ENCODE data around the gene GCK.

DNA sequence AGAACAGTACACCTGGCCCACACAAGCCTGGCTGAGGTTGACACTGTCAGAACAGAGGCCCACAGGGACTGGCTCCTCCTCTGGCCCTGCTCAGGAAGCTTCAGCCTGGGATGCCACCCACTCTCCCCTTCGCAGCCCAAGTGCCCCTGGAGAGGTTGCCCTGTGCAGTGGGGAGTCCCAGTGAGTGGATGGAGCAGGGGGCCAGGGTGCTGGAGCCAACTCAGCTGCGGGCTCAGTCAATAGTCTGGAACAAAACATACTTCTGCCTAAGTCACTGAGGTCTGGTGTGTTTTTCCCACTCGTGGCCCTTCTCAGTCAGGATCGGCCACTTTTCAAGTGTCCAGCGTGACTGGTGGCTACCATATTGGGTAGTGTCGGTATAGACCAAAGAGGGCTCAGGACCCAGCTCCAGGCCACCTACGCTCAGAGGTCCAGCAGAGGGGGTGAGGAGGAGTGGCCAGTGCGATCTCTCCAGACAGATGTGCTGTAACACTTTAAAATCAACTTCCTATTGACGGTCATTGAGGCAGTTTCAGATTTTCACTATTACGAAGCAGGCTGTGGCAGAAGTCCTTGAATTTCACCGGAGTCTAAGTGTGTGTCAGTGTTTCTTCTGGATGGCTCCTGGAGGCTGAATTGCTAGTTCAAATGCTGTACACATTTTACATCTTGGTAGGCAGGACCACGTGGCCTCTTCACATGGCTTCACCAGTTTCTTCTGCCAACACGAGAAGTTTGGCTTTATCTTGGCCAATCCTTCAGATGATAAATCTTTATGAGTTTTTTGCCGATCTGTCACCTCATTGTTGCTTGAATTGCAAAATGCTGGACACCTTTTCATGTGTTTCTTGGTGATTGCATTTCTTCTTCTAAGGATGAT, 994 bp upstream of the GCK start:
- TF ChIP-seq, protein P1, sequence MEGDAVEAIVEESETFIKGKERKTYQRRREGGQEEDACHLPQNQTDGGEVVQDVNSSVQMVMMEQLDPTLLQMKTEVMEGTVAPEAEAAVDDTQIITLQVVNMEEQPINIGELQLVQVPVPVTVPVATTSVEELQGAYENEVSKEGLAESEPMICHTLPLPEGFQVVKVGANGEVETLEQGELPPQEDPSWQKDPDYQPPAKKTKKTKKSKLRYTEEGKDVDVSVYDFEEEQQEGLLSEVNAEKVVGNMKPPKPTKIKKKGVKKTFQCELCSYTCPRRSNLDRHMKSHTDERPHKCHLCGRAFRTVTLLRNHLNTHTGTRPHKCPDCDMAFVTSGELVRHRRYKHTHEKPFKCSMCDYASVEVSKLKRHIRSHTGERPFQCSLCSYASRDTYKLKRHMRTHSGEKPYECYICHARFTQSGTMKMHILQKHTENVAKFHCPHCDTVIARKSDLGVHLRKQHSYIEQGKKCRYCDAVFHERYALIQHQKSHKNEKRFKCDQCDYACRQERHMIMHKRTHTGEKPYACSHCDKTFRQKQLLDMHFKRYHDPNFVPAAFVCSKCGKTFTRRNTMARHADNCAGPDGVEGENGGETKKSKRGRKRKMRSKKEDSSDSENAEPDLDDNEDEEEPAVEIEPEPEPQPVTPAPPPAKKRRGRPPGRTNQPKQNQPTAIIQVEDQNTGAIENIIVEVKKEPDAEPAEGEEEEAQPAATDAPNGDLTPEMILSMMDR (IDR thresholded peaks at IDR 0.05), result no peak
- no peak for TF ChIP-seq ZFX (IDR thresholded peaks at IDR 0.05; ENCODE audit: borderline replicate concordance)

Data from 22Rv1 (cell line).